ENCODE data around the gene NEUROD6.

Gene NEUROD6

DNA sequence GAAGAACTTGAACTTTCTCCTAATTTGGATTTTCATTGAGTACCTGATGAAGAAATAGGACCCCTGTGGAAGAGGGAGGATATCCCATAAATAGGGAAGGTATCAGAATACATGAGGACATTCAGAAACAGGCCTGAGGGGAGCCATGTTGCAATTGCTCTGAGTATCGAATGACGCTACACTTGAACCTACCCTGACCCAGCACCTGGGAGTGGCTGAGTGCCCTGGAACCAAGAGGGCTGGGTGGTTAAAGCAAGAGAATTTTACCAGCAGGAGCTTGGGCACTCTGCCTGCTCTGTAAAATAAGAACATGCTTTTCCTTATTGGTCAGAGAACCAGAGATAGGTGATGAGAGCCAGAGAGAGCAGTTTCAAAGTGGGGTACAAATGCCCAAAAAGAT lies 7.2 kb downstream of the NEUROD6 start:
- DNase-seq = no peak

DNA sequence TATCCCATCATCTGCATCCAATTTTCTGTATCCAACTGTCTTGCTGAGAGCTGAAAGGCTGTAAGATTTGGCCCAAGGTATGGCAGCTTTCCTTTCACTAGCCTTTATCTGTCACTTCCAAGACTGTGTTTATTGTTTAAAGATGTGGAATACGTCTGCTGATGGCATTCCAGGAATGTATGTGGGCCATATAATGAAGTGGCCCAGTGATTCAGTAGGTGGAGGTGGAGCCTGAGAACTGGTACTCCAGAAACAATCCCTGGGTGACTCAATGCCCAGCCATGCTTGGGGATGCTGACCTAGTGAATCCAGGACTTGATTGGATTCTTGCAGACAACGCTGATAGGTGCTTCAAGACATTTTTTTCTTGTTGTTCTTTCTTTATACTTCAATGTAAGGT lies 13.5 kb downstream of the NEUROD6 start:
- no peak for DNase-seq

DNA sequence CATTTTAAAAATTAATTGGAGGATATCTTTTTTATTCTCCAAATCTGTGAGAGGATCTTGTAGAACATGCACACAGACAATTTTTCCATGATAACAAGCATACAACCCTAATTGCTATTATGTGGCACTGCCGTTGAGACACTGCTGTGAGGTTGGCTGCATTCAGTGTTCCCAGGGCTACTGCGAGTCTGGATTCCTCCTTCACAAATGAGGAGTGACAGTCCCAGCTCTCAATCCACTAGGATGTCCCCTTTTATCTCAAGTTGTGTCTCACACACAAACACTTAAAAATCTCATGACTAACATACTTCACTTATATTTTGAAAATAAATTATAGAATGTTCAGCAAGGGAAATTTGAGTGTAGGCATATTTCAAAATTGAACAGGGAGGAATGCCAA lies 14.1 kb downstream of the NEUROD6 start:
- no peak for DNase-seq

DNA sequence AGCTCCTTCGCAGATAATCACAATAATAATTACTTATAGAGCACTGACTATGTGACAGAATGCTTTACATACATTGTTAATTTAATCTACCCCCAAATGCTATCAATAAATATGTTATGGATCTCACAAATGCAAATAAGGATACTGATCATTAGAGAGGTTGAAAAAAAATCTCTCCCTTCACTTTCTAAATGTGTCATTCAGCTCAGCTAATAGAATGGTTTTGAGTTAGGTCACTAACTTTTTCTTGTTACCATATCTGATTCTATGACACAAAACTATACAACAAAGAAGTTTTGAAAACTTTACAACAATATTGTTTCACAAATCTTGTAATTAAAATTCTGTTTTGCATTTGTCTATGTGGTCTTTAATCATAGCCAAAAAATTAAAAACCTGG lies 17.4 kb downstream of the NEUROD6 start:
- DNase-seq = no peak

DNA sequence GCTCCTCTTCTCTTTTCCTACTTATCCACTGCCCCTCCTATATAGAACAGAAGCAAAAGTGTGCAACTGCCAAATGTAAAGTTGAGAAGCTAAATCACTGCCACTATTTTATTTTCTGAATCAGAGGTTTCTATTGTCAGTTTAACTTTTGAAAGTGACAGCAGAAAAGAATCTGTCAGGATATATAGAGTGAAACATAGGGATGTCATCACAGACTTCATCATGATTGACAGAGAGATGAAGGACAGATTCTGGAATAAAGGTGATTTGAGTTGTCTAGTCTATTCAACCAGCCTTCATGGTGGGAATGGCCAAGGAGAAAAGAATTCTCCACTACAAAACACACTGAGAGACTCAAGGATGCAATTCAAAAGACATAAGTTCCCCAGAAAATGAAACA lies 19.9 kb downstream of the NEUROD6 start:
- DNase-seq = no peak

DNA sequence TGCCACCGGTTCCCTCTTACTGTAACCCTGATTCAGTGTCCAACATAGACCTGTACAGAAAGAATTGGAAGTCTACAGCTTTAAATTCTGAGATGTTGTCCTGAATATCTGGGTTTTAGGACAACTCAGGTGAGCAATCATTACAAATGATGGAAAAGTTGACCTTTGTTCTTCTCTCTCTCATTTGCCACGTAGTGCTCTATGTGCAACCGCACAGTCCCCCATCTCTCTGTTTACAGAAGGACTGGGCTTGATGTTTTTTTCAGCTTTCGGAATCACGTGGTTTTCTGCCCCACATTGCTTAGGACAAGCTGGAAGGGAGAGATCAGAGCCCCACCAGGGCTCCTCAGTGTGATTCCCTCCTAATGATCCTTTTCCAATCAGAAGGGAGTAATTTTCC lies 22.2 kb downstream of the NEUROD6 start:
- DNase-seq = no peak

DNA sequence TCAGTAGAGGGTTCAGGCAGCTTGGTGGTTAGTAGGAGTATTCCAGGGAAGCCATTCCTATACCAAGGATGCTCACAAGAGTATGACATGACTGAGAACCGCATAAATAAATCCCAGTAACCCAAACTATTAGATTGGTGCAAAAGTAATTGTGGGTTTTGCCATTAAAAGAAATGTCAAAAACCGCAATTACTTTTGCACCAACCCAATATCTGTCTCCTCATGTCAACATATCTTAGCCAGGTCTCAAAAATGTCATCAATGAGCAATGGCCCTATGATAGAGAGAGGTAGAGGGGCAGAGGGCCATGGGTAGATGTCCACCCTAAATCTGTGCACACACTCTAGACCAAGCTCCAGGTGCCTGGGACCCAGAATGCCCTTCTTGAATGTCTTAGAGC lies 23.6 kb downstream of the NEUROD6 start:
- no peak for DNase-seq

DNA sequence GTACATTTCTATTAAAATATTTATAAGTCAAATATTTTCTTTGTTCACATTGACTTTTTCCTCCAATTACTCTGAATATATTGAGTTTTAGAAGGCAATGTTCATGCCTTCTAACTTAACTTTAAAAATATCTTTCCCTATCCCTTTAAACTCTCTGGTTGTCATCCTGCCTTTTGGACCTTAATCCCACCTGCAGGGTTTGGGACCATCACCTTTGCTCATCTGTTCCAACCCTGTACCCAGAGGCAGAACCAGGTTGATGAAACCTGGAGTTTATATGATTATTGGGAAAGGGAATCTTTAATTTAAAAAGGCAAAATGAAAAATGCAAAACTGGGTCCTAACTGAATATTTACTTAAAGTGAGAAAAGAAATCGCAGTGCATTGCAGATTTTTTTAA lies 24.8 kb downstream of the NEUROD6 start:
- DNase-seq = no peak

DNA sequence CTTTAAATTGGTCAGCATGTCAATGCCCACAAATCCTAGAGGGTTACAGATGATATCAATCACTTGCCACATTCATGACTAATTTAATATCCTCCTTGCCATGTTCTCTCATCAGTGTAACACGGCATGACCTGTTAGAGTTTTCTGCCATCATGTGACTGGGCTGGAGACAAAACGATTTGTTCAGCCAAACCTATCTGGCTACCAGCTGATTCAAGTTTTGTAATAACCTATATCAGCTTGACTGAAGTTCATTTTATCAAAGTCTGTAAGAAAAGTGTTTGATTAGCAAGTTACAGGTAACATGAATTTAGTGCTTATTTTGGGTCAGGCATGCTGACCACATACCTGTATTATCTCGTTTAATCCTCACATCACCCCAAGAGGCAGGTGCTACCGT lies 25.7 kb downstream of the NEUROD6 start:
- DNase-seq = no peak

DNA sequence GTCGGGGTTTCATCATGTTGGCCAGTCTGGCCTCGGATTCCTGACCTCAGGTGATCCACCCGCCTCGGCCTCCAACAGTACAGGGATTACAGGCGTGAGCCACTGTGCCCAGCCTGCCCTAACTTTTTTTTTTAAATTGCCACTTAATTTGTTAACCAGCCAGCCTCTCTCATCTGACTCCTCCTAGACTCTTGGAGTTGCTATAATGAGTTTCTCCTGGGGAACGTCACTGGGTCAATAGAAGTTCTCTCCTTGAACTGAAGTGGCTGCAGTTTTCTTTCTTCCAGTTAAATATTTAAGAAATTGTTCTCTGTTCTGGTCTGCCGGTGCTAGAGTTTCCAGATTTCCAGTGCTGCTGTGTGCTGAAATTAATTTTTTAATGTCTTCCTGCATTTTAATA lies 27.6 kb downstream of the NEUROD6 start:
- no peak for DNase-seq

DNA sequence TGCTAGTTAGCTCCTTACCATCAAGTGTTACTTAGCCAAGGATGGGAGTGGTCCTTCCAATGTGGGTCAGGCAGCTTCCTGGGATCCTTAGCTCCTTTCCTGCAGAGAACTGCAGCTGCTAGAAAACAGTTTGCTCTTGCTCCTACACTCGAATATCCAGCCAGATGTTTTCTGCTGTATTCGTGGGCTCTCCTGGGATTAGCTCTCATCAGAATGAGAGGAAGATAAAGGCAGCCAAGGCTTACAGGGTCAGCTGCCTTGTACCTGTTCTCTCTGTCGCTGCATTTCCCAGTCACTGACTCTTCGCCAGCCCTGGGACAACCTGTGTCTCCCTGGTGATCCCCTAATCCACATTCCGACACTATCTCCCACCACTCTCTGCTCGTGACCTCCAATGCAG lies 29.0 kb downstream of the NEUROD6 start:
- no peak for DNase-seq

DNA sequence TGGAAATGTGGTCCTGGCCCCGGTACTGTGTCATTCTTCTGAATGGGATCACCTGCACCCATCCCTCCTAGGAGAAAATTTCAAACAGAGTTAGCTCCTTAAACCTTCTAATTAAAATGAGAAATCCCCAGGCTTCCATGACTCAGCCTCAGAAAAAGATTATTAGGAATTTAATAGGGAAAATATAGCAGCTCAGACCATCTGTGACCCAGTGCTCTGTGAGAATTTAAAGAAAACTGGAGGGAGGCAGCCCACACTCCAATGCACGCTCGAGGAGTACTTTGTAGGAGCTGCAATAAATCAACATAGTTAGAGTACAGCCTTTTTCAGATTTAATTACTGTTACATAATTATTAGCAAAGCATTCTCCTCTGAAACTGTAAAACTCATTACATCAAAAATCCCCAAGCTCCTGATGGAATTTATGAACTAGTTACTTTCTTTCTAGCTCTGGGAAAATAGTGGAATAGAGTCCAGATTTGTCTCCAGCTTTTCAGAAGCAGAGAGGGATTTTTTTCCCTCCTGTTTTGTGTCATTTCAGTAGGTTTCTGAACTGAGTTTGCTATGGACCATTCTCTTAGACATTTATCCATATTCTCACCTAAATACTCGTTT lies 30.1 kb downstream of the NEUROD6 start:
- no peak for DNase-seq

DNA sequence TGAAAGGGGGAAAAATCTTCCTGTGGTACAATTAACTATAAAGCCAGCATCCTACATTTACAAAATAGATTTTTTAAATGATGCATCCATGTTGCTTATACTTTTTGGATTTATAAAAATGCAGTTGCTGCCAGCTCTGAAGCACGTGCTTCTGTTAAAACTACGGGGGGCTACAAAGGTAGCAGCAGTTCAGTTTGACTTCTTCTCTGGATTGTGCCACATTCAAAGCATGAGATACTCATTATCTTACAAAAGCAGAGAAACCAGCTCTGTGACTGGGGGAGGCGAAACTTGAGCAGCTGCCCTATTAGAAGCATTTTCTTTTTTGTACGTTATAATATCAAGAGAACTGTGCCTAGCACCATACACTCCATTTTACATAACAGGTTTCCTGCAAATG lies 31.1 kb downstream of the NEUROD6 start:
- DNase-seq = no peak

DNA sequence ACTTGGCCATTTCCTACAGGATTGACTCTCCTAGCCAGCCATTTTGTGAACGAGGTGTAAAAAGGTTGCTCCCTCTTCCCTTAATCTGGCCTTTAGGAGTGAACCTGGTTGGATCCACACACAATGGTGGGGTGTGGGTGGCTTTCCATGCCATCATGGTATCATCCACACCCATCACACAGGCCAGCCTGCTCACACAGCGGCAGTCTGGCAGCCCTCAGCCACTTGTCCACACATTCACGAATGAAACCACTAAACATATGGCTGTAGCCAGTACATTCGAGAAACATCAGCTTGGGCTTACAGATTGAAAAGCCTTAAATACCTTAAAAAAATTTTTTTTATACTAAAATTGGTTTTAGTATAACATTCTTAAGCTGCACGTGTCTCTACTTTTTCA lies 31.9 kb downstream of the NEUROD6 start:
- DNase-seq = no peak

DNA sequence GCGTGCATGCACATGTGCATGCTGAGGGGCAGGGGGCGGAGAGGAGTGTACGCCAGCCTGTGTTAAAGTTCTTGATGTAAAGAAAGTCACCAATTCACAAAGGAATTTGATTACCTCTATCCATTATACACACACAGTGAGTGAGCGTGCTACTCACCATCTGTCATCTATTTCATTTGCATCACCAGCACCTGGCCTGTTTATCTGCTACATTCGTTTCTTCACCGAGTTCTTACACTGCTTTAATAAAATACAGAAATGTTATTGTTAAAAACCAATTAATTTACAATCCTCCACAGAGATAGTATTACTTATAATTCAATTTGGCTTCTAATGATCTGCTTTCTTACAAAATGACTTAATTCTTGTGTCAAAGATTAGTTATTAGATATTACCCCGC lies 32.6 kb downstream of the NEUROD6 start:
- no peak for DNase-seq

DNA sequence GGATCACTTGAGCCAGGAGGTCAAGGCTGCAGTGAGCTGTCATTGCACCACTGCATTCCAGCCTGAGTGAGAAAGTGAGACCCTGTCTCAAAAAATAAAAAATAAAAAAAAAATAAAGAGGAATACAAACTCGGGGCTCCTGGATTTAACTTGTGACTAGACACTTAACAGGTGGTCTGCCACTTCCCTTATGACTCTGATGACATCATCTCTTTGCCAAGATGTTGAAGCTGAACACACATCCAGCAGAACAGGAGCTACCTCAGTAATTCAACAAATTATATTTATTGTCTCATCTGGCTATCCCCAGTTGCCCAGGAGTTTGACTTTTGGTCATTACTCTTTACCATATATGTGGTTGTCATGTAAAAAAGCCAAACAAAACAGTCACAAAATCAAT lies 35.3 kb downstream of the NEUROD6 start:
- DNase-seq = no peak

DNA sequence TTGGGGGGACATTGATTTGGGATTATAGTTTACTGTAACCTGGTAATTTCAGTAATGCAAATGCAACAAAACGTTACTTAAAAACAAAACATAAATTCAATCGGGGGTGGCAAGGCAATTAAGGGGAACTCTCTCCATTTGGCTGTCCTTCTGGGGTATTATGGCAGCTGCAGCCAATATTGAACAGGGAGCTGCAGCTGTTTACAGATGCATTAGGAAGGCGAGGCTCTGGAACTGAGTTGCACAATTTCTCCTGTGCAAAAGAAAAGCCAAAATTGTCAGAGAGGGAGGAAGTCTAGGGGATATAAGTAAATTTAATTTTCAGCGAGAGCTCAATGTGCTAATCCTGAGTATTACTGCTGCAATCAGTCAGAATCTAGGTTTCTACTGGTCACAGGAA lies 36.1 kb downstream of the NEUROD6 start:
- no peak for DNase-seq

DNA sequence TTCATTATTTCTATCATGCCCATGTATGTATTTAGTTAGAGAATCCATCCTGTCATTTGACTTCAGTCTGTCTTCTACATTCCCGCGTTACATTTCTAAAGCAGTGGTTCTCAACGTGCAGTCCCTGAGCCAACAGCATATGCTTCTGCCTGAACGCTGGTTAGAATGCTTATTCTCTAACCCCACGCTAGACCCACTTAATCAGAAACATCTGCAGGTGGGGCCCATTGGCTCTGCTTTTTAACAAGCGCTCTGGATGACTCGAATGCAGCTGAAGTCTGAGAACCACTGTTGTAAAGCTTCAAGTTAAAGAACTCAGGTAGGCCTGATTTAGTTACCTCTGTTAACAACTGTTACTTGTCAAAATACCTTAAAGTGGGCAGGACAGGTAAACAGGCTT lies 38.2 kb downstream of the NEUROD6 start:
- DNase-seq = no peak

DNA sequence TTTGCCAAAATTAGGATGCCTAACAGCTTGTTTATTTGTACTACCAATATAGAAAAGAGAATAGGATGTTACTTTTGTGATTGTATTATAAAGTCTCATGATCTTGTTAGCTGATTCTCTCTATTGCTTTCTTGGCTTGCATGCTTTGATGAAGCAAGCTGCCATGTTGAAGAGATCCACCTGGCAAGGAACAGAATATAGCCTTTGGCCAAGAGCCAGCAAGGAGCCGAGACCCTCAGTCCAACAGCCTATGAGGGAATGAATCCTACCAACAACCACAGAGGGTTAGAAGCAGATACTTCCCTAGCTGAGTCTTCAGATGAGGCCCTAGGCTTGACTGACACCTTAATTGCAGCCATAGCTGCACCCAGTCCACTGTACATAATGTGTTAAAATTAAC lies 41.2 kb downstream of the NEUROD6 start:
- DNase-seq = no peak

DNA sequence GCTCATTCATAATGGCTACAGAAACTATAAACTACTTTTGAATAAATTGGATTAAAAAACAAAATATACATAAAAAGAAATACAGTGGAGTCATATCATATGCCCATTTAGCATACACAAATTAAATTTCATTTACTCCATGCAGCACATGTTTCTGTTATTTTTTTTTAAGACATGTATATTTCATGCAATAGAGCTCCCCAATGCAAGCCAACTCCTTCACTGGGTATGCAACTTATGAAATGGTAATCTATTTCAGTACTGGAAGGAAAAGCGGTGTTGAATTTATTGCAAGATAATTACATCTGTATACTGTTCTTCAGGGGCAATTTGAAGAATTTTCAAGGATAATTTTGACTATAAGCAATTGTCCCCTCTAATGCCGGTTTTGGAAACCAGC lies 49.9 kb downstream of the NEUROD6 start:
- DNase-seq = no peak

Measured in NCI-H187 (cell line).